GM18951 (cell line): ENCODE measurements around the gene TSGA10IP.

Source experiments
- POLR2A ChIP-seq: IDR thresholded peaks from 4 replicates; pipeline ENCODE4 v1.6.1; 2011; ENCODE audit warnings: mild to moderate bottlenecking; ENCODE audit not compliant: insufficient read length, insufficient read depth; ENCODE audit errors: extremely low read depth
- in situ Hi-C: fragments of 300-500 bp; cut with MboI; formaldehyde crosslinking; loops from one replicate; pipeline ENCODE4 v1.12.0; 2022; ENCODE audit warnings: low sequenced_read_pairs, mixed read lengths, inconsistent platforms; ENCODE audit not compliant: unreplicated experiment

The TSGA10IP gene

DNA sequence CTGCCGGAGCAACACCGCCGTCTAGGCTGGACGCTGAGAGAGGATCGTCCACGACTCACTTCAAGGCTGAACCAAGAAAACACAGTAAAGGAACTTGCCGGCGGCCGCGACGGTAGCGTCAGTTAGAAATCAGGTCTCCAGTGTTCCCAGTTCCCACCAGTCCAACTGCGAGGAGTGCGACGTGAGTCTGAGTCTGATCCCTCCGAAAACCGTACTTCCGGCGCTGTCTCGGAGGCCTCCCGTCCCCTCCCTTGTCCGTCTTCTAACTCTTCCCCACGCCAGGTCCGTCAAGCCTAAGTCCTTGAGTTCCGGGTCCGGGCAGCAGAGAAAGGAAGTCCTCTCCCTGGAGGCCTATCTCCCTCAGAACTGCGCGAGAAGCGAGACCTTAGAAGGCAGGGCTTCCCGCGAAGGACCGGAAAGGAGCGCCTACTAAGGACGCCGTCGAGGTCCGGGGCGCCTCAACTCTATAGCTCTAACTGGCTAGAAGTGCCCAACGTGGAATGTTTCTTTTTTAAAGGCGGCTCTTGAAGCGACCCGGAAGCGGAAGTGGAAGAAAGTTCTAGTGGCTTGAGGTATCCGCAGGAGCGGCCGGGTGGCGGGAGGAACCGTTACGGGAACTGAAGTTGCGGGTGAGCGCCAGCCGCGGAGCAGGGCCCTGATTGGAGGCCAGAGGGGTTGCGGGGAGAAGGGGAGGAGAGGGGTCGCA is 56.8 kb downstream of the TSGA10IP start, which contains the start of the genes BANF1 and EIF1AD:
BANF1 (plus strand) TSS at position 562 of the 706 bp plus-strand sequence. CDS start 748 bp downstream, outside the sequence.
EIF1AD (minus strand) TSS at position 216 of the 706 bp plus-strand sequence. CDS start 1,768 bp downstream, outside the sequence.
- in situ Hi-C loops: no loop called here
- peak; percentile 83 for TF ChIP-seq POLR2A

DNA sequence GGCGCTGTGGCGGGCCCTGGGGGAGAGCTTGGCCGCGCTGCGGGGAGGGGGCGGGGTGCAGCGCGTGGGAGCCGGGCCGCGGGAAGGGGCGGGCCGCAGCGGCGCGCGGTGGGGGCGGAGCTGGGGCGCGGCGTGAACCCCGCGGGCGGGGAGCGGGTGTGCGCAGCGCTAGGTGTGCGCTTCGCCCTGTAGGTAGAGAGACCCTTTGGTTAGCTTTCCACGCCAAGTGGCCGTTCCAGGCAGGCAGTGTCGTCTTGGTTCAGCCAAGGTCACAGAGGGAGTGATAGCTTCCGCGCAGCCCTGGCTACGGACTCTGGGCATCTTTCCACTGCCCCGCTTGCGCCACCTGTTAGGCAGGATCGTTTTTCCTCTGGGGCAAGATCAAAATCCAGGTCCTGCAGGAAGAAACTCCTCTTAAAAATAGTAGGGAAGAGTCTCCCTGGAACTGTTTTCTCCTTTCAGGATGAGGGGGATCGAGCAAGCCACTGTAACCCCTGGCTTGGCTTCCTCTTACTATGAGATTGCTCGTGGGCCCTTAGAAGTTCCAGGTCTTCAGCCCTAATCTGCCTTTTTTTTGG is 57.5 kb downstream of the TSGA10IP start:
- in situ Hi-C loops: no loop called here

DNA sequence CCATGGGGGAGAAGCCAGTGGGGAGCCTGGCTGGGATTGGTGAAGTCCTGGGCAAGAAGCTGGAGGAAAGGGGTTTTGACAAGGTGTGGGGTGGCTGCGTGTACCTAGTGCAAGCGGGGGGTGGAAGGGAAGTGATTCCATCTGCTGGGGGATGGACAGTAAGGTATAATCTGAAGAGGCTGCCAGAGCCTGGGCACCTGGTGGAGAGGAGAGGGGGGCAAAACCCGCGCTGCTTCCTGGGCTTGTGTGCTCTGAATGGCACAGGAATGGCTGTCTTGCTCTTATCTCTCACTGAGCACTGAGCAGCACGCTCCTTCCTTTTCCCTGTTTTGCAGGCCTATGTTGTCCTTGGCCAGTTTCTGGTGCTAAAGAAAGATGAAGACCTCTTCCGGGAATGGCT is 58.0 kb downstream of the TSGA10IP start:
- no peak for TF ChIP-seq POLR2A
- in situ Hi-C loops: no loop called here

More for the DNA sequence above, 57.5 kb downstream of the TSGA10IP start:
- TF ChIP-seq POLR2A: peak; percentile 44

DNA sequence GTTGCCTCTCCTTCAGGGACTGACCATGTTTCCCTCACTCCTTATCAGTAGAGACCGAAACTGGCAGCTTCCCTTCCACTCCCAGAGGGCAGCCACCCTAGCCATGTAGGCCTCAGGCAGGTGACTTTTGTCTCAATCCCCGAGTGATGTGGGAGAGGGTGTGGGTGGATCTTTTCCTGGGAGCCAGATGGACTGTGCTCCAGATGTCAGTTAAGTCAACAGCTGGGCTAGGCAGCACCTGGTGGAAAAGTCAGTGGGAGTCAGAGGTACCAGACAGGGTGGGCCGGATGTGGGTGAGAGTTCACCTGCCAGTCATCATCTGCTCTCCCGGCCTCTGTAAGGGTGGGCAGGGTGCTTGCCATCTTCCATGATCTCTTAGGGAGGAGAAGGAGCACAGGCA is 58.9 kb downstream of the TSGA10IP start:
- no peak for TF ChIP-seq POLR2A
- in situ Hi-C loops: no loop called here

DNA sequence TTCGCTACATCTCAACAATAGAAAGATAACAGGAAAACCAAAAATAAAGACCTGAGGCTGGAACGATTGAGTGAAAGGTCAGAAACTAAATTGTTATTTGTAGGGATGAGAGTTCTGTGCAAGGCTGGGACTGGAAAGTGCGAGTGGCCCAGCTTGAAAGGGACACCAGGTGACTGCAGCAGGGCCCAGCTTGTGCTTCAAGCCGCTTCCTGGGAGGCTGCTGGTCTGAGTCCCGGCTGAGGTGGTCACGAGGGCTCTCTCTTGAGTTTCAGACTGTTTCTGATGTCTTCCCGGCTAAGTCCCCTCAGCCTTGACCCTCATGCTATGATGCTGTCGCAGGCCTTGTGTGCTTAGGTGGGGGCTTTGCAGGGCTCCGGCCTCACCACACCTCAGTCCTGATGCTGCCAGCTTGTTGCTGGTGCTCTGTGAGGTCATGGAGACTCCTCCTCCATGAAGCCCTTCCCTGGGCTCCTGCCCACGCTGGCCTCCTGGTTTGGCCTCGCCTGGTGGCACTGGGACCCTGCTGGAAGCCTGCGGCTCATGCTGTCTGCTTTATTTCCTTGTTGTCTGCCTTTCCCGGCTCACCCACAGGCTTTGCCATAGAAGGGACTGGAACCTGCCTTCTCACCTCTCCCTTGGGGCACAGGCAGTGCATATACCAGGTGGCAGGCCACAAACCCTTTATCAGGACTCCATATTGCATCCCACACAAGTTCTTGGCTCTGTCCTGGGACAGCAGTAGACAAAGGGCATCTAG is 61.0 kb downstream of the TSGA10IP start:
- TF ChIP-seq POLR2A: no peak
- in situ Hi-C loops: no loop called here

DNA sequence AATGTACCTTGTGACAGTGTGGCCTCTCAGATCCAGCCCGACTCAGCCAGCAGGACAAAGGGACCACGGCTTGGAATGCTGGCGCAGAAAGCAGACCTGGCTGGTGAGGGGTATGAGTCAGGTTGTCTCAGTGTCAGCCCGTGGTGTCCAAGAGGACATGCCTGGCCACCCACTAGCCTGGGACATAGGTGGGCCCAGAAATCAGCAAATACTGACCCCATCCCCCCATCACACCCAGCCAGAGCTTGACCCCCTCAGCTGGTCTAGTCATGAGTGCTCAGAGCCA is 61.6 kb downstream of the TSGA10IP start:
- in situ Hi-C loops: no loop called here
- no peak for TF ChIP-seq POLR2A

DNA sequence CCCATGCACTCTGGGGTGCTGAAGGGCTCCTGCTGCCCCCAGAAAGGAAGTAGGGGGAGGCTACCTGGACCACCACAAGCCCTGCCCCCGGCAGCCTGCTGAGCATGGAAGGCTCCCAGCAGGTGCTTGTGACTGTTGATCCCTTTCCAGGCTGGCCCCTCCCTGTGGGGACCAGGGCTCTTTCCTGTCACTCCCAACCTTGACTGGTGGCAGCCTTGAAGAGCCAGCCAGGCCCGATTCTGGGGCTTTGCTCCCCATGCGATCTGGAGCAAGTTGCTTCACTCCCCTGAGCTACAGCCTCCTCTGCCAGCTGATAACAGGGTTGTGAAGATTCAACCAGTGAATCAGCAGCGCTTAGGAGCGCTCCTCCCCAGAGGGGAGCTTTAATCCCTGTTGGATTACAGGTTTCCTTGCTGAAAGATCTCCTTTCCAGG is 61.9 kb downstream of the TSGA10IP start:
- no peak for TF ChIP-seq POLR2A

DNA sequence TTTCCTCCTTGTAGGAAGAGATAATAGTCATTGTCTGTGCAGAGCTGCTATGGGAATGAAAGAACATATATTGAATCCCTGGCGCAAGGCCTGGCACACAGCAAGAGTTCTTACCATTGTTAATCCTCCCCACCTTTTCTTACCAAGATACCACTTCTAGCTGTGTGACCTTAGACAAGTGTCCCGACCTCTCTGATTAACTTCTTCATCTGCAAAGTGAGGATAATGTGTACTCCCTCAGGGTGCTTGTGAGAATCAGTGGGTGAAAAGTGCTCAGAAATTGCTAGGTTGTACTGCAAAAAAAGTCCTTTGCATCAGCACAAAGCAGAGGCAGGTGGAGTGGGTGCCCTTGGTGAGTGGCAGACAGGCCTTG is 62.8 kb downstream of the TSGA10IP start:
- in situ Hi-C loops: no loop called here
- no peak for TF ChIP-seq POLR2A

More for the DNA sequence above, 61.9 kb downstream of the TSGA10IP start:
- in situ Hi-C loops: no loop called here

DNA sequence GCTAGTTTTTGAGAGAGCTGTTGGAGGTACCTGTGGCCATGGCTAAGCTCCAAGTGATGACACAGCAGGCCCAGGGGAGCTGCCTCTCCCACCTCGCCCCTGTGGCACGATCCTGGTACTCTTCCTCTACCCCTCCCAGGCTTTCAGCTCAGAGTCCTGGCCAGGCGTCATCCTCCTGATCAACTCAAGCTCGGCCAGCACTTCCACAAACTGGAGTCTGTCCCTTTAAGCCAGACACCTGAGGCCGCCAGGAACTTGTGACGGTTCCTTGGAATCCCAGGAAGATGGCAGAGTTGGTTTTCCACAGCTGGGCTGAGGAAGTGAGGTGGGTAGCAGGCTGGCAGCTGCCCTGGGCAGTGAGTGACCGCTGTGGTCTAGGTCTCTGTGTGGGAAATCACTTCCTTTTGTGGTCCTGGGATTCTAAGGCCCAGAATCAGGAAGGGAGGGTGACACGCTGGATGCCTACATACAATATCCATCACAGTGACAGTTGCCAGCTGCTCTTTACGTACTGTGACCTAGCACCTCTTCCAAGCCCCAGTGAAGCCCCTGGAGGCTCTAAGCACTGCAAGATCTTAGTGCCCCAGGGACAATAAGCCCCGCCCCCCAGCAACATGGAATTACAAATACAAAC is 63.3 kb downstream of the TSGA10IP start:
- in situ Hi-C loops: no loop called here

More for the DNA sequence above, 63.3 kb downstream of the TSGA10IP start:
- no peak for TF ChIP-seq POLR2A
